ENCODE data around the gene CRISPLD2.

DNA sequence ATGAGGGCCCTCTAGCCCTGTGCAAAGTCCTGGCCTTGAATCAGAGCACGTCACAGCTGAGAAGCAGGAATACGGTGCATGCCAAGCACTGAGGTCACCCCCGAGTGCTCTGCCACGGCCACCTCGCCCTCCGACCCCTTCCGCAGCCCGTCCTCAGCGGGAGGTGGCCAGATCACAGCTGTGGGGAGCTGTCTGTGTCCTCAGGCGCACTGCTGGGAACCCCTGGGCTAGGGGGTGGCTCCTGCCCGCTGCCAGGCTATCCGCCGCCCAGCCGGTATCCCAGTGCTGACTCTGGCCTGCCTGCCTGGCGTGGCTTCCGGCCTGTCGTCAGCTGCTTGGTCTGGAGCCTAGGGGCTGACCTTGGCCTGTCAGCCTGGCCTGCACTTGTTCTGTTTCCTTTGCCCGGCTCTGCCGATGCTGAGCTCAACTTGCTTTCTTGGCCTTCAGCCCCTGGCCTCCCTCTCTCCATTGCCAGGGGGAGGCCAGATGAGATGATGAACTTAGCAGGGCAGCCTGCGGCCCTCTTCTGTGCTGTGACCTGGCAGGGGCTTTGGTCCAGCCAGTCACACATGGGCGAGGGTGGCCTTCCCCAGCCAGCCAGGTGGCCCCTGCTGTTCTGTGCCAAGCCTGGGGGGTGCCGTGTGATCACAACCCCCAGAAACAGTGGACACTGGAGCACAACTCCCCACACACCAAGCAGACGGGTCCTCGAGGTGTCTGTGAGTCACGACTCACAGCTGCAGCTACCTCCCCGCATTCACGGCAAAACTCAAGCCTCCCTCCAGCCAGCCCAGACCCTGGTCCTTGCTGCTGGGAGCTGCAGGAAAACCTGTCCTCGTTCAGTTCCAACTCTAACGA lies 114.2 kb downstream of the CRISPLD2 start:
- TF ChIP-seq SP1 (IDR thresholded peaks at IDR 0.05) (no peak), TARDBP (IDR thresholded peaks at IDR 0.05) (no peak), NFRKB (IDR thresholded peaks at IDR 0.05) (no peak), FOXA1 (IDR thresholded peaks at IDR 0.05) (no peak), HDGF (IDR thresholded peaks at IDR 0.05; ENCODE audit: borderline replicate concordance) (no peak)
